ENCODE data around the gene SCN5A. TPM values are rescaled to one million over a fixed set of nuclear protein-coding genes. Genes with fewer than 3 reads are reported as not detected.

Gene SCN5A
- total RNA-seq, 1 experiment from 2014 or later, result 13.6 TPM

GRCh38 chr3:38645601-38646000 lies 3.9 kb downstream of the SCN5A start:
- H3K27ac Mint-ChIP-seq, result no peak overlapping the region
- DNase-seq (ENCODE audit: low spot score) (no peak), ATAC-seq (no peak)
- ChIA-PET POLR2A (interaction anchor here (0.6 kb wide), 1 partner anchor 1819 kb away, joined by 5 read pairs; no protein-coding TSS in a partner anchor), CTCF (interaction anchor here (0.6 to 8.9 kb wide), 6 partner anchors 9 to 611 kb away, joined by 4 to 76 read pairs (median 18); no protein-coding TSS in a partner anchor)
- no peaks in the 10 kb centered on the region for H3K36me3 Mint-ChIP-seq
- no peak overlapping the region for H3K4me3 Mint-ChIP-seq
- no peaks in the 10 kb centered on the region for H3K9me3 Mint-ChIP-seq
- H3K4me1 Mint-ChIP-seq, result peaks cover 19% of the 10 kb centered on the region
- TF ChIP-seq, protein P1, sequence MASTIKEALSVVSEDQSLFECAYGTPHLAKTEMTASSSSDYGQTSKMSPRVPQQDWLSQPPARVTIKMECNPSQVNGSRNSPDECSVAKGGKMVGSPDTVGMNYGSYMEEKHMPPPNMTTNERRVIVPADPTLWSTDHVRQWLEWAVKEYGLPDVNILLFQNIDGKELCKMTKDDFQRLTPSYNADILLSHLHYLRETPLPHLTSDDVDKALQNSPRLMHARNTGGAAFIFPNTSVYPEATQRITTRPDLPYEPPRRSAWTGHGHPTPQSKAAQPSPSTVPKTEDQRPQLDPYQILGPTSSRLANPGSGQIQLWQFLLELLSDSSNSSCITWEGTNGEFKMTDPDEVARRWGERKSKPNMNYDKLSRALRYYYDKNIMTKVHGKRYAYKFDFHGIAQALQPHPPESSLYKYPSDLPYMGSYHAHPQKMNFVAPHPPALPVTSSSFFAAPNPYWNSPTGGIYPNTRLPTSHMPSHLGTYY (CRISPR knock-in tag; IDR thresholded peaks at IDR 0.05), result no peak
- TF ChIP-seq KAT7 (CRISPR knock-in tag; IDR thresholded peaks at IDR 0.05; ENCODE audit: borderline replicate concordance) (no peak), ZNF416 (CRISPR knock-in tag; IDR thresholded peaks at IDR 0.05) (no peak), MYBL2 (CRISPR knock-in tag; IDR thresholded peaks at IDR 0.05) (no peak), JAZF1 (CRISPR knock-in tag; IDR thresholded peaks at IDR 0.05) (no peak), ELF4 (CRISPR knock-in tag; IDR thresholded peaks at IDR 0.05; ENCODE audit: low read depth) (no peak), ATF3 (CRISPR knock-in tag; conservative IDR thresholded peaks at IDR 0.05) (no peak), ZNF317 (CRISPR knock-in tag; IDR thresholded peaks at IDR 0.05; ENCODE audit: borderline replicate concordance, low read depth) (no peak), E2F5 (CRISPR knock-in tag; IDR thresholded peaks at IDR 0.05) (no peak), PREB (CRISPR knock-in tag; IDR thresholded peaks at IDR 0.05; ENCODE audit: borderline replicate concordance) (no peak), TP53 (CRISPR knock-in tag; IDR thresholded peaks at IDR 0.05) (no peak), ZNF232 (CRISPR knock-in tag; IDR thresholded peaks at IDR 0.05) (no peak), ATF2 (CRISPR knock-in tag; IDR thresholded peaks at IDR 0.05; ENCODE audit: borderline replicate concordance, low read depth) (no peak), SP1 (CRISPR knock-in tag; conservative IDR thresholded peaks at IDR 0.05) (no peak), TCF7 (CRISPR knock-in tag; IDR thresholded peaks at IDR 0.05; ENCODE audit: low read depth) (no peak), ZNF121 (CRISPR knock-in tag; IDR thresholded peaks at IDR 0.05) (no peak), CDX4 (CRISPR knock-in tag; IDR thresholded peaks at IDR 0.05; ENCODE audit: borderline replicate concordance) (no peak)
- TF ChIP-seq, protein P2, sequence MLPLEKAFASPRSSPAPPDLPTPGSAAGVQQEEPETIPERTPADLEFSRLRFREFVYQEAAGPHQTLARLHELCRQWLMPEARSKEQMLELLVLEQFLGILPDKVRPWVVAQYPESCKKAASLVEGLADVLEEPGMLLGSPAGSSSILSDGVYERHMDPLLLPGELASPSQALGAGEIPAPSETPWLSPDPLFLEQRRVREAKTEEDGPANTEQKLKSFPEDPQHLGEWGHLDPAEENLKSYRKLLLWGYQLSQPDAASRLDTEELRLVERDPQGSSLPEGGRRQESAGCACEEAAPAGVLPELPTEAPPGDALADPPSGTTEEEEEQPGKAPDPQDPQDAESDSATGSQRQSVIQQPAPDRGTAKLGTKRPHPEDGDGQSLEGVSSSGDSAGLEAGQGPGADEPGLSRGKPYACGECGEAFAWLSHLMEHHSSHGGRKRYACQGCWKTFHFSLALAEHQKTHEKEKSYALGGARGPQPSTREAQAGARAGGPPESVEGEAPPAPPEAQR (CRISPR knock-in tag; IDR thresholded peaks at IDR 0.05), result no peak
- TF ChIP-seq, protein P3, sequence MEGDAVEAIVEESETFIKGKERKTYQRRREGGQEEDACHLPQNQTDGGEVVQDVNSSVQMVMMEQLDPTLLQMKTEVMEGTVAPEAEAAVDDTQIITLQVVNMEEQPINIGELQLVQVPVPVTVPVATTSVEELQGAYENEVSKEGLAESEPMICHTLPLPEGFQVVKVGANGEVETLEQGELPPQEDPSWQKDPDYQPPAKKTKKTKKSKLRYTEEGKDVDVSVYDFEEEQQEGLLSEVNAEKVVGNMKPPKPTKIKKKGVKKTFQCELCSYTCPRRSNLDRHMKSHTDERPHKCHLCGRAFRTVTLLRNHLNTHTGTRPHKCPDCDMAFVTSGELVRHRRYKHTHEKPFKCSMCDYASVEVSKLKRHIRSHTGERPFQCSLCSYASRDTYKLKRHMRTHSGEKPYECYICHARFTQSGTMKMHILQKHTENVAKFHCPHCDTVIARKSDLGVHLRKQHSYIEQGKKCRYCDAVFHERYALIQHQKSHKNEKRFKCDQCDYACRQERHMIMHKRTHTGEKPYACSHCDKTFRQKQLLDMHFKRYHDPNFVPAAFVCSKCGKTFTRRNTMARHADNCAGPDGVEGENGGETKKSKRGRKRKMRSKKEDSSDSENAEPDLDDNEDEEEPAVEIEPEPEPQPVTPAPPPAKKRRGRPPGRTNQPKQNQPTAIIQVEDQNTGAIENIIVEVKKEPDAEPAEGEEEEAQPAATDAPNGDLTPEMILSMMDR (IDR thresholded peaks at IDR 0.05), result no peak
- TF ChIP-seq, protein P4, sequence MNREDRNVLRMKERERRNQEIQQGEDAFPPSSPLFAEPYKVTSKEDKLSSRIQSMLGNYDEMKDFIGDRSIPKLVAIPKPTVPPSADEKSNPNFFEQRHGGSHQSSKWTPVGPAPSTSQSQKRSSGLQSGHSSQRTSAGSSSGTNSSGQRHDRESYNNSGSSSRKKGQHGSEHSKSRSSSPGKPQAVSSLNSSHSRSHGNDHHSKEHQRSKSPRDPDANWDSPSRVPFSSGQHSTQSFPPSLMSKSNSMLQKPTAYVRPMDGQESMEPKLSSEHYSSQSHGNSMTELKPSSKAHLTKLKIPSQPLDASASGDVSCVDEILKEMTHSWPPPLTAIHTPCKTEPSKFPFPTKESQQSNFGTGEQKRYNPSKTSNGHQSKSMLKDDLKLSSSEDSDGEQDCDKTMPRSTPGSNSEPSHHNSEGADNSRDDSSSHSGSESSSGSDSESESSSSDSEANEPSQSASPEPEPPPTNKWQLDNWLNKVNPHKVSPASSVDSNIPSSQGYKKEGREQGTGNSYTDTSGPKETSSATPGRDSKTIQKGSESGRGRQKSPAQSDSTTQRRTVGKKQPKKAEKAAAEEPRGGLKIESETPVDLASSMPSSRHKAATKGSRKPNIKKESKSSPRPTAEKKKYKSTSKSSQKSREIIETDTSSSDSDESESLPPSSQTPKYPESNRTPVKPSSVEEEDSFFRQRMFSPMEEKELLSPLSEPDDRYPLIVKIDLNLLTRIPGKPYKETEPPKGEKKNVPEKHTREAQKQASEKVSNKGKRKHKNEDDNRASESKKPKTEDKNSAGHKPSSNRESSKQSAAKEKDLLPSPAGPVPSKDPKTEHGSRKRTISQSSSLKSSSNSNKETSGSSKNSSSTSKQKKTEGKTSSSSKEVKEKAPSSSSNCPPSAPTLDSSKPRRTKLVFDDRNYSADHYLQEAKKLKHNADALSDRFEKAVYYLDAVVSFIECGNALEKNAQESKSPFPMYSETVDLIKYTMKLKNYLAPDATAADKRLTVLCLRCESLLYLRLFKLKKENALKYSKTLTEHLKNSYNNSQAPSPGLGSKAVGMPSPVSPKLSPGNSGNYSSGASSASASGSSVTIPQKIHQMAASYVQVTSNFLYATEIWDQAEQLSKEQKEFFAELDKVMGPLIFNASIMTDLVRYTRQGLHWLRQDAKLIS (CRISPR knock-in tag; IDR thresholded peaks at IDR 0.05; ENCODE audit: borderline replicate concordance), result no peak
- H3K27me3 Mint-ChIP-seq (ENCODE audit: low read depth), result no peaks in the 10 kb centered on the region

Data from WTC11 (cell line).